Measurements from ENCODE around the gene MESP1. TPM values are rescaled to one million over a fixed set of nuclear protein-coding genes. Genes with fewer than 3 reads are reported as not detected.

Gene MESP1
- total RNA-seq, 1 donor from 2014 or later: 2.6 TPM

DNA sequence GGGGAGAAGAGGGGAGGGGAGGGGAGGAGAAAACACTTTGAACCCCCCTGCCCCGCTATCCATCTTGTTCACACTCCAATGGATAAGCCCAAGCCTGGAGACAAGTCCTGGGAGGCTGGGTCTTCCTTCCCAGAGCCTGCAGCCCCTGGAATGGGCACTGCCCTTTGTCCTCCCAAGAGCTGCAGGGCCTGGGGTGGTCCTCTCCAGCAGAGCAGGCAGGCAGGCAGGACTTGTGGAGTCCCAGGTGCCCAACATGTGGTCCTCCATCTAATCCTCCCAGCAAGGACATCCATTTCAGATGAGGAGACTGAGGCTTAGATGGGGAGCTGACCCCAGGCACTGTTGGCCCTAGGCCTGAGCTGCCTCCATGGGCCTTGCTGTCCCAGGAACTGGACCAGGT, 14.6 kb upstream of the MESP1 start:
- DNase-seq (ENCODE audit: low read depth): no peak
- TF ChIP-seq, protein P1, sequence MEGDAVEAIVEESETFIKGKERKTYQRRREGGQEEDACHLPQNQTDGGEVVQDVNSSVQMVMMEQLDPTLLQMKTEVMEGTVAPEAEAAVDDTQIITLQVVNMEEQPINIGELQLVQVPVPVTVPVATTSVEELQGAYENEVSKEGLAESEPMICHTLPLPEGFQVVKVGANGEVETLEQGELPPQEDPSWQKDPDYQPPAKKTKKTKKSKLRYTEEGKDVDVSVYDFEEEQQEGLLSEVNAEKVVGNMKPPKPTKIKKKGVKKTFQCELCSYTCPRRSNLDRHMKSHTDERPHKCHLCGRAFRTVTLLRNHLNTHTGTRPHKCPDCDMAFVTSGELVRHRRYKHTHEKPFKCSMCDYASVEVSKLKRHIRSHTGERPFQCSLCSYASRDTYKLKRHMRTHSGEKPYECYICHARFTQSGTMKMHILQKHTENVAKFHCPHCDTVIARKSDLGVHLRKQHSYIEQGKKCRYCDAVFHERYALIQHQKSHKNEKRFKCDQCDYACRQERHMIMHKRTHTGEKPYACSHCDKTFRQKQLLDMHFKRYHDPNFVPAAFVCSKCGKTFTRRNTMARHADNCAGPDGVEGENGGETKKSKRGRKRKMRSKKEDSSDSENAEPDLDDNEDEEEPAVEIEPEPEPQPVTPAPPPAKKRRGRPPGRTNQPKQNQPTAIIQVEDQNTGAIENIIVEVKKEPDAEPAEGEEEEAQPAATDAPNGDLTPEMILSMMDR (IDR thresholded peaks at IDR 0.05; ENCODE audit: insufficient read depth, low read length, poor library complexity, severe bottlenecking): no peak
- no peak overlapping the region for H3K4me3 ChIP-seq (ENCODE audit: low read depth, low read length)
- no peaks in the 10 kb centered on the region for H3K36me3 ChIP-seq (ENCODE audit: control insufficient read depth, insufficient read depth, low read length)
- H3K27me3 ChIP-seq (ENCODE audit: control insufficient read depth, insufficient read depth, low read length): peaks cover 2% of the 10 kb centered on the region

DNA sequence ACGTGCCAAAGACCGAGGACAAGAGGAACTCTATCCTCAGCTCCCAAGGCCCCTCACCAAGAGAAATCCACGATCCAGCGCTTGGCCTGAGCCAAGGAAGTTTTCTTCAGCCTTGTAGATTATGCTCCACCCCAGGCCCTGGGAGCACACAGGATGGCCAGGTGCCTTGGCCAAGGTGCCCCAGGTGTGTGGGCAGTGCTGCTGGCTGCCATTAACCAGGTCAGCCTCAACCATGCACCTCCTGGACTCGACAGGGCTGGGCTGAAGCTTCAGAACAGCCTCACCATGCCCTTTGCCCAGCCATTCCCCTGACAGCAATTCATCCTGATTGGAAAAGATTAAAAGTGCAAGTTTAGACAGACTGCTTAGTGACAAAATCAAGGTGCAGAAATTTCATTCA, 10.9 kb upstream of the MESP1 start:
- Histone ChIP-seq H3K36me3 (ENCODE audit: control insufficient read depth, insufficient read depth, low read length) (no peaks in the 10 kb centered on the region), H3K27me3 (ENCODE audit: control insufficient read depth, insufficient read depth, low read length) (peaks cover 2% of the 10 kb centered on the region), H3K4me3 (ENCODE audit: low read depth, low read length) (no peak overlapping the region)
- TF ChIP-seq, protein P1 (IDR thresholded peaks at IDR 0.05; ENCODE audit: insufficient read depth, low read length, poor library complexity, severe bottlenecking): no peak
- no peak for DNase-seq (ENCODE audit: low read depth)

DNA sequence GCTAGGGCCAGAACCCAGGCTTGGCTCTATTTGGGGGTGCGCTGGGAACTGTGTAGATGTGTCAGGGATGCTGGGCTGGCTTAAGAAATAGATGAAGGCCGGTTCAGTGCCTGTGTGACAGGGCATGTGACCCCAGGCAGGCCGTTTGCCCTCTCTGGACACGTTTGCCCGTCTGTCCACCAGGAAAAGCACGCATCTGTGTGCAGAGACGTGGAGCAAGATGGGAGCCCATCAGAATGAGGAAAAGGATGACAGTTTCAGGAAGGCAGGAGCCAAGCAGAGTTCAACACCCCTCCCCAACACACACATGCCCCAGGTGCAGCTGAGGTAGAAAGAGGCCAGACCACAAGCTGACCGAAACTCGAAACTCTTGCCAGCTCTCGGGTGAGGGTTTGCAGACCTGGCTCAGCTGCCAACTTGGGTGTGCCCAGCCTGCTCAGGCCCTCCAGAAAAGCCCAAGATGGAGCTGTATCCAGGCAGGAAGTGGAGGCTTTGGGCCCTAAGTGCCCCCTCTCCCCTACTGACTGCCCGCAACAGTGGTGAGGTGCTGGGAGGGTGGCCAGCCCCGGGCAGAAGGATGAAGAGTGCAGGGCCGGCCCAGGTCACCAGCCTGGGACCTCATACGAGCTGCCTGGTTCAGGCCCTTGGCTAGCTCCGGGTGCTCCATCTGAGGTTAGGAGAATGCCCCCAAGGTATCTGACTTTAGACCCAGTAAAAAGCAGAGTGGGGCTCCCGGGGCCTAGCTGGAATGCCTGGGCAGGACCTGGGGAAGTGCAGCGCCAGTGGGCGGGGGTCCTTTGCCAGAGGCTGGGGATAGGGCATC, 10.2 kb upstream of the MESP1 start:
- Histone ChIP-seq H3K27me3 (ENCODE audit: control insufficient read depth, insufficient read depth, low read length) (peaks cover 2% of the 10 kb centered on the region), H3K36me3 (ENCODE audit: control insufficient read depth, insufficient read depth, low read length) (no peaks in the 10 kb centered on the region), H3K4me3 (ENCODE audit: low read depth, low read length) (no peak overlapping the region)
- TF ChIP-seq, protein P1 (IDR thresholded peaks at IDR 0.05; ENCODE audit: insufficient read depth, low read length, poor library complexity, severe bottlenecking): no peak
- DNase-seq (ENCODE audit: low read depth): no peak

DNA sequence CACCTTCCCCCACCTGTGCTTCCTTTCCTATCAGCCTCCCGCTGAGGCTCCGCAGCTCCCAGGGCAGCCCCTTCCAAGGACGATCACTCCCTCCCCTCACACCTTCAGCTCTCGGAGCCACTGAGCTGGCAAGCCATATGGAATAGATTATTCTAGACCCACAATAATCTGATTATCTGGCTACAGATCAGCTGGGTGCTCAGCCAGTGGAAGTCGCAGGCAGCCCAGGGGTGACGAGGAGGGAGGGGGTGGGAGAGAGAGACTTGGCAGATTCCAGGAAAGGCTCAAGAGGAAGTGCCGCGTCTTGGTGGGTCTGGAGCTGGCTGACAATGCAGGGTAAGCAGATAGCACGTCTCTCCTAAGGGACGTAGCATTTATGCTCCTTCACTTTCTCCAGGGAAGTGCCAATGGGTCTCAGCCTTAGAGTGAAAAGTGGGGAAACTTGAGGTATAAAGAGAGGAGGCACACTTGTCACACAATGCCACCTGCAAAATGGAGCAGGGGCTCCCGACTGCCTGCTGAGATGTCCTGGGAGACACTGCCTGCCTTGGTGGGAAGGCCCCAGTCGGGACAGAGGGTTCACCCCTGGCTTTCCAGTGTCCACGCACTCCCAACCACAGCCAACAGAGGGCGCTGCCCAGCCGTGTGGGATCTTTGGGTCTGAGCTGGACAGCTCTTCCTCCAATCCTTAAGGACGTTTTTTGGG, 9.4 kb upstream of the MESP1 start:
- no peak overlapping the region for H3K4me3 ChIP-seq (ENCODE audit: low read depth, low read length)
- no peaks in the 10 kb centered on the region for H3K36me3 ChIP-seq (ENCODE audit: control insufficient read depth, insufficient read depth, low read length)
- TF ChIP-seq, protein P1 (IDR thresholded peaks at IDR 0.05; ENCODE audit: insufficient read depth, low read length, poor library complexity, severe bottlenecking): peak; percentile 98
- H3K27me3 ChIP-seq (ENCODE audit: control insufficient read depth, insufficient read depth, low read length): no peaks in the 10 kb centered on the region
- no peak for DNase-seq (ENCODE audit: low read depth)

DNA sequence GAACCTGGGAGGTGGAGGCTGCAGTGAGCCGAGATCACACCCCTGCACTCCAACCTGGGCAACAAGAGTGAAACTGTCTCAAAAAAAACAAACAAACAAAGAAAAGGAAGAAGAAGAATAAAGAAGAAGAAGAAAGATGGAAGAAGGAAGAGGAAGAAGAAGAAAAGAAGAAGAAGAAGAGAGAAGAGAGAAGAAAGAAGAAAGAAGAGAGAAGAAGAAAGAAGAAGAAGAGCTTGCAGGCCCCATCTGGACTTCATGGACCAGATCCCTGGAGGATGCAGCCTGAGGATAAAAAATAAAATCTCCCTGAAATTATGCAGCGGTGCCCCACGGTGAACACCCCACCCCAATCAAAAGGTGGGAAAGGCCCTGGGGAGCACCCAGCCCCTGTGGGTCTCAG, 8.8 kb upstream of the MESP1 start:
- TF ChIP-seq, protein P1 (IDR thresholded peaks at IDR 0.05; ENCODE audit: insufficient read depth, low read length, poor library complexity, severe bottlenecking): no peak

More for the DNA sequence above, 8.8 kb upstream of the MESP1 start:
- no peak overlapping the region for H3K4me3 ChIP-seq (ENCODE audit: low read depth, low read length)
- H3K36me3 ChIP-seq (ENCODE audit: control insufficient read depth, insufficient read depth, low read length): no peaks in the 10 kb centered on the region
- no peak for DNase-seq (ENCODE audit: low read depth)
- no peaks in the 10 kb centered on the region for H3K27me3 ChIP-seq (ENCODE audit: control insufficient read depth, insufficient read depth, low read length)
